ENCODE data around the gene KMT2D.

DNA sequence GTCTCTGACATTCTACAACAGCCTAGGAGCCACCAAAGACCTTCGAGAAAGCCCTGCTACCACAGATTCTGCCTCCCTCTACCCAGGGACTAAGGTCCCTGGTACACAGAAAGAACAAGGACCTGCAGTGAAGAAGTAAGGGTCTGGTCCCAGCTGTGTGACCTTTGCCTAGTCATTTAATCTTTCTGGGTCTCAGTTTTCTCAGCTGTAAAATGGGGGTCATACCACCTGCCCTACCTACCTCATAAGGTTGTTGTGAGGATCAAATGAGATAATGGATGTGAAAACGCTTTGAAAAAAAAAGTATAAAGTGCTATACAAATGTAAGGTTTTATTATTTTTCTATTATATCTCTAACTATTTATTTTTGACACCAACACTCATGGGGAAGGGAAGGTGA, 36.8 kb downstream of the KMT2D start:
- TF ChIP-seq, protein P1, sequence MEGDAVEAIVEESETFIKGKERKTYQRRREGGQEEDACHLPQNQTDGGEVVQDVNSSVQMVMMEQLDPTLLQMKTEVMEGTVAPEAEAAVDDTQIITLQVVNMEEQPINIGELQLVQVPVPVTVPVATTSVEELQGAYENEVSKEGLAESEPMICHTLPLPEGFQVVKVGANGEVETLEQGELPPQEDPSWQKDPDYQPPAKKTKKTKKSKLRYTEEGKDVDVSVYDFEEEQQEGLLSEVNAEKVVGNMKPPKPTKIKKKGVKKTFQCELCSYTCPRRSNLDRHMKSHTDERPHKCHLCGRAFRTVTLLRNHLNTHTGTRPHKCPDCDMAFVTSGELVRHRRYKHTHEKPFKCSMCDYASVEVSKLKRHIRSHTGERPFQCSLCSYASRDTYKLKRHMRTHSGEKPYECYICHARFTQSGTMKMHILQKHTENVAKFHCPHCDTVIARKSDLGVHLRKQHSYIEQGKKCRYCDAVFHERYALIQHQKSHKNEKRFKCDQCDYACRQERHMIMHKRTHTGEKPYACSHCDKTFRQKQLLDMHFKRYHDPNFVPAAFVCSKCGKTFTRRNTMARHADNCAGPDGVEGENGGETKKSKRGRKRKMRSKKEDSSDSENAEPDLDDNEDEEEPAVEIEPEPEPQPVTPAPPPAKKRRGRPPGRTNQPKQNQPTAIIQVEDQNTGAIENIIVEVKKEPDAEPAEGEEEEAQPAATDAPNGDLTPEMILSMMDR (IDR thresholded peaks at IDR 0.05; ENCODE audit: insufficient read depth, low read depth, low read length) = no peak
- TF ChIP-seq EZH2 (IDR thresholded peaks at IDR 0.05; ENCODE audit: insufficient read depth, low read length) = no peak

Data from astrocyte (in vitro differentiated cells and primary cell).